CD4-positive, alpha-beta T cell treated with Interleukin-17A for 1 hour (primary cell): ENCODE results near the gene FGD3.

Source experiments
- DNase-seq: peaks from one replicate; pipeline ENCODE4 v3.0.0-alpha.2; 2020

The FGD3 gene

GRCh38 chr9:92960561-92961290, 13.4 kb downstream of the FGD3 start:
- no peak for DNase-seq

GRCh38 chr9:92961627-92962302, 14.4 kb downstream of the FGD3 start:
- peak; percentile 64 for DNase-seq

- DNase-seq, result no peak
Measured at GRCh38 chr9:92962303-92962649, 15.0 kb downstream of the FGD3 start.

- DNase-seq, result no peak
Measured at GRCh38 chr9:92962846-92963245, 15.5 kb downstream of the FGD3 start.

DNA sequence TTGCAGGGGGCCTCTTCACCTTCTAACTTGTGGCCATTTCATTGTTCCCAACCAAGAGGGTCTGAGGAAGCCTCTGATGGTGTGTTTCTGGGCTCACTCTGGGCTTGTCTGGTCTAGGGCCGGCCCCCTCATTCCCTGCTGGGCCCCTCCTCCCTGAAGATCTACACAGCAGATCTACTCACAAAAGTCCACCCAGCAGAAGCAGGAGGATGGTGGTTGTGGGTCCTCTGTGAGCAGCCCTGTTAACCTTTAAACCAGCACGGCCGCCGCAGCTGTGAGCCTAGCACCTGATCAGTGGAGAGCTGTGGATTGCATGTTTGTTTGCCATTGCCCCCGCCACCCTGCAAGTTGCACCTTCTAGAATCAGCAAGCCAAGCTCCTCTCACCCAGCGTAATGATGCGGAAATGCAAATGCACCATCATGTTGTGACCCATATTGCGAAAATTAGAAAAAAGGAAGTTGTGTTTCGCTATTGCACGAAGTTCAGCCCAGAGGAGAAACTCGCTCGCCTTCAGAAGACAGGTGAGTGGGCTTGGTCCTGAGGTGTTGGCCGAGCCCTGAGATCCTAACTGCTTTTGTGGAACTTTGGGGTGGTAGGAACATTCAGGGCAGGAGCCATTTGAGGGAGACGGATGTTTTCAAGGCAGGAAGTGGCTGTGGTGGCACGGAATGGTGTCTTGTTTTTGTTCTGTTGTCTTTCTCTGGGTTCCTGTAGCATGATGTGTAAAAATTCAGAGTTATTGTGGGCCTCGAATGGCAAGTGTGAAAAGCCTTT, 16.7 kb downstream of the FGD3 start:
- peak; percentile 84 for DNase-seq

DNA sequence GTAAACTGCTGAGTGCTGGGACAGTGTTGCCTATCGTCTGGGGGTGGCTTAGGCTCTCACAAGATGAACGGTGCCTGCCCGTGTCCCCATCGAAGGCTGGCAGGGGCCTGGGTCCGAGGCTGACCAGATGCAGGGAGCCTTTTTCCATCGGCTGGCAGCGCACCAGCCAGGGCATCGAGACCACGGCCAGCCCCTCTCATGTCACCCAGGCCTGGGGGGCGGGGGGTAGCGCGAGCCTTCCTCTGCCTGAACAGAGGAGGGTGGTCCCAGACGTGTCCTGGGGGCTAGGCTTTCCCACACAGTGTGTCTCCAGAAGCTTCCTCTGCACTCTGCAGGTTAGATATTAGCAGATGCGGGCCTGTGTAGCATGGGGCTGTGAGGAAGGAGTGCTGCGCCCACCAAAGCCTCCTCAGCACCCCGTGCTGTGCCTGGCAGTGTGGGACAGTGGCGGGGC, 17.3 kb downstream of the FGD3 start:
- no peak for DNase-seq

DNA sequence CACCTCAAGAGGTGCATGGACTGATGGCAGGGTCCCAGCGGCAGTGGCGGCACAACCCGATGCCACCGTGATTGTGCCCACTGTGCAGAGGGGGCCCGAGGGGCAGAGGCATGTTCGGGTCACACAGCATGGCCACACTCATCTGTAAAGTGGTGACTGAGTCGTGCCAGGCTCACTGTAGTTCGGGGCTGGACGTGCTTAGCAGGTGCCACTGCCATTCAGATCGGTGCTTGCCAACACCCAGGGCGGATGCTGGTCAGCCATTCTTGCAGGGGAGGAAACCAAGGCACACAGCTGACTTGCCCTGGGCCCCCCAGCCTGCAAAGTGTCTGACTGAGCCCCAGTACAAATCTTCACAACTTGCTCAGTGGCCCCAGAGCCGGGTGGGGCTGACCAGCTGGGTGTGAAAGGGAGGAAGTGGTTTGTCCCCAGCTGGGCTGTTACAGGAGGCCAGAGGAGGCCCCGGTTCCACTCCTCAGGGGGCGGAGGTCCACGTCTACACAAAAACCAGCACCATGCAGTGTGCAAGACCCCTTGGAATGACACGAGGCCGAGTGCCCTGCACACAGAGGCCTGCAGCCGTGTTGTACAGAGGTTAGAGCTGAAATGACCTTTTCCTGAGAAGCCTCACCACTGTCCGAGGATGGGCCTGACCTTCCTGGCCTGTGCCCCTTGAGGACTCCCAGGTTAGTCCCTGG, 17.9 kb downstream of the FGD3 start:
- DNase-seq, result peak; percentile 53

DNA sequence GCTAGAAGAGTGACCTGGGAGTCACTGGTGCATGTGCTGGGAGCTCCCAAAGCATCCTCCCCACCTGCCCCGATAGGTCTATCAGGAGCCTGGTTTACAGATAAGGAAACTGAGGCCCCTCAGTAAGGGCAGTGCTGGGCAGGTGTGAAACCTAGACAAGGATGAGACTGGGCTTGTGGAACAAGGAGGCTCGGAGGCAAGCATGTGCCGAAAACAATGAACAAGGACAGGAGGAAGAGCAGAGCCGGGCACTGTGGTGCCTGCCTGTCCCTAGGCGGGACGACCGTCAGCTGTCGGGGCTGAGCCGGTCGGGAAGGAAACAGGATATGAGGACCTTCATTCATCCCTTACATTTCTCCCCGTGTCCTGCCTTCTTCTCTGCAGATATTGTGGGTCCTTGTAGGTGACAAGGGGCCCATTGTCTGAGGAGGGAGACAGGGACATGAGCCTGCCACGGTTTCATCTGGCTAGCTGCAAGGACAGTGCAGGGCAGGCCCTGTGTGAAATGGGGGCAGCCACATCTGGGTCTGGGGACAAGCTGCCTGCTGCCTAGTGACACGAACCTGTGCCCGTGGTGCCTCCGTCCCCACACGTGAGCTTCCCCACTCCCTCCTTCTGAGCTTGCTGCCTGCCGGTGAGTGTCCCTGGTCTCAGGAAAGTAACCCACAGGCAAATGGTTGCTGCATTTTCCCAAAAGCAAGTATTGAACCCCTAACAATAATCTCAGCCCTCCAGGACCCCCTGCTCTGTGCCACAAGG, 18.6 kb downstream of the FGD3 start:
- no peak for DNase-seq

GRCh38 chr9:92966518-92966800, 19.1 kb downstream of the FGD3 start:
- no peak for DNase-seq

DNA sequence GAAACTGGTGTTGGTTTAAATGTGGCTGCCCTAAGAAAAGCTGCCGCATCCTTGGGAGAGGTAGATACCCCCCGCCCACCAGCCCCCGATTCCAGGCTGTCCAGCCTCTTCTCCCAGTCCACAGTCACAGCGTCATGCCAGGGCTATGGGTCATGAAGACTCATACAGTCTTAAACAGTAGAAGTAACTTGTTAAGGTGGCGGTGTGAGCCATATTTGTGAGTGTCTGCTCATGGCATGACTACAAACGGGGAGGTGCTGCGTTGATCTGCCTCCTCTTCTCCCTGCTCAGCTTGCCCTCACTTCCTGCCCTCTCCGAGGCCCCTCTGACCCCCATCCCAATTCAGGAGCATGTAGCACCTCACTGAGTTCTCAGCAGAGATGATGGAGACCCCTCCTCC, 20.8 kb downstream of the FGD3 start:
- peak; percentile 28 for DNase-seq

GRCh38 chr9:92969516-92970466, 22.5 kb downstream of the FGD3 start:
- DNase-seq, result no peak

GRCh38 chr9:92970467-92970923, 23.2 kb downstream of the FGD3 start:
- peak; percentile 27 for DNase-seq

GRCh38 chr9:92971121-92971520, 23.8 kb downstream of the FGD3 start:
- no peak for DNase-seq

GRCh38 chr9:92971776-92972175, 24.5 kb downstream of the FGD3 start:
- no peak for DNase-seq

DNA sequence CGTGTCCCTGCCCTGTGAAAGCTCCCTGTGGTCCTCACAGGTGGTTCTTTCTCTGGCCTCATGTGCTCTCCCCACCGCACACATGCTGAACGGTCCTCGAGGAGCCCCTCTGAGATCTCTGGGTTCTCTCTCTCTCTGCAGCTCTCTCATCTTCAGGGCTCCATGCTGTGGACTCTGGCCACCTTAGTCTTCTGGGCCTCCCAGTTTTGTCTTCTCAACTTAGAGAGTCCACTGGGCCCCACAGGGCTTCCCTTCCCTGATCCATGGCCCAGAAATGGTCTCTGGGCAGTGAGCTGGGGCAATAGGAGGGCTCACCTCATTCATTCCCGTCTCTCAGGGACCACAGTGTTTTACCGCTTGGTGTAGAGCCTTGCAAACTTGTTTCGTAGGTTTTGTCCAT, 26.4 kb downstream of the FGD3 start:
- no peak for DNase-seq

- DNase-seq, result no peak
Measured at GRCh38 chr9:92974161-92974661, 26.9 kb downstream of the FGD3 start.

- DNase-seq, result no peak
Measured at GRCh38 chr9:92974761-92975755, 27.7 kb downstream of the FGD3 start.

- no peak for DNase-seq
Measured at GRCh38 chr9:92976431-92976830, 29.1 kb downstream of the FGD3 start.

DNA sequence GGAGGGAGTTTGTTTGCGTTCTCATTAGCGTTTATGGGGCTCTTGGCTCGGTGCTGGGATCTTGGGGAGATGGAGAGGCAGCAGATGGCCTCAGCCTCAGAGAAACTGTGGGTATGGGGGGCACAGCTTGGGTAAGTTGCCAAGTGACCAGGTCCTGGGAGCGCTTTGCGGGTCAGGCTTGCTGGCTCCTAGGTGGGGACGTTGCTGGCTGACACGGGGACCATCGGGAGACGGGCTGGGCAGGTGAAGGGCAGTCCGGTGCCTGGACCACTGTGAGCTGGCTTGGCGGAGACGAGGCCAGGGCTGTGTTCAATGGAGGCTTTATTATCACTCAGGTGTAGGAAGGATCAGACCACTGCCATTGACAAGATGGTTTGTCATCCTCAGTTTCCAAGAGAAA, 30.0 kb downstream of the FGD3 start:
- DNase-seq, result no peak

DNA sequence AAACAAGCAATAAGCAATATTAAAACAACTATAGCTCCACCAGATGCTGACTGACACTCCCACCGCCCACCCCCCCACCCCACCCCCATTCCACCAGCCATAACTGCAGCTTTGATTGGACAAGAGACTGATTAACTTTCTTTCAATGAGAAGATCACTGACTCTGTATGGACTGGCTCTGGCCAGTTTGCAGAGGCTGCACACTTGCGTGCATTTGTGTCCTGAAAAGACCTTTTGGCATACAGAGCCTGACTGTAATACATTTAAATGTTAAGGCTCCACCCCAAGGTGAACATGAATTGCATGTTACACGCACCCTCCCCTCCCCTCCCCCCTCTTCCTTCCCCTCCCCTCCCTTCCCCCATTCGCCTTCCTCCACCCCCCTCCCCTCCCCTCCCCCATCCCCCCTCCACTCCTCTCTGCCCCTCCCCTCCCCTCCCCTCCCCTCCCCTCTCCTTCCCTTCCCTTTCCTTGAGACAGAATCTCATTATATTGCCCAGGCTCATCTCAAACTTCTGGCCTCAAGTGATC, 31.1 kb downstream of the FGD3 start:
- DNase-seq, result no peak
